Activated T-helper 2 cell treated with anti-CD3 and anti-CD28 coated beads, Interferon-gamma antibody, Interleukin-2, Interleukin-4, amounts not matched to agents 10 μg/mL and 5 μg/mL and 100 μg/mL, durations not matched to agents 14 hours and 24 hours and 36 hours (primary cell): Measurements from ENCODE around the gene TMEM119. TPM values are rescaled to one million over a fixed set of nuclear protein-coding genes. Genes with fewer than 3 reads are reported as not detected.

Source experiments
- DNase-seq: peaks from one replicate; pipeline ENCODE4 v3.0.0; 2021; ENCODE audit warnings: low spot score
- H3K27ac Mint-ChIP-seq: one replicate; pipeline ENCODE4 v1.8.0; 2021; ENCODE audit warnings: mixed read lengths
- H3K27me3 Mint-ChIP-seq: one replicate; pipeline ENCODE4 v1.8.0; 2021; ENCODE audit warnings: low read depth, mixed read lengths
- H3K36me3 Mint-ChIP-seq: one replicate; pipeline ENCODE4 v1.8.0; 2021; ENCODE audit warnings: low read depth, mixed read lengths
- H3K4me1 Mint-ChIP-seq: one replicate; pipeline ENCODE4 v1.8.0; 2021; ENCODE audit warnings: low read depth, mixed read lengths
- H3K4me3 Mint-ChIP-seq: one replicate; pipeline ENCODE4 v1.8.0; 2021; ENCODE audit warnings: low read depth, mild to moderate bottlenecking, moderate library complexity, mixed read lengths
- H3K9me3 Mint-ChIP-seq: one replicate; pipeline ENCODE4 v1.8.0; 2021; ENCODE audit warnings: mixed read lengths
- intact Hi-C: fragments of 100-400 bp; cut with micrococcal nuclease; formaldehyde crosslinking; loops from one replicate; pipeline ENCODE4 v1.15.1; 2023
- total RNA-seq: library from RNA; stranded (reverse); gene quantifications from 2 replicates; pipeline ENCODE4 v1.2.3, GENCODE V29; 2022

TMEM119 gene
- not detected in 2 replicates for total RNA-seq

DNA sequence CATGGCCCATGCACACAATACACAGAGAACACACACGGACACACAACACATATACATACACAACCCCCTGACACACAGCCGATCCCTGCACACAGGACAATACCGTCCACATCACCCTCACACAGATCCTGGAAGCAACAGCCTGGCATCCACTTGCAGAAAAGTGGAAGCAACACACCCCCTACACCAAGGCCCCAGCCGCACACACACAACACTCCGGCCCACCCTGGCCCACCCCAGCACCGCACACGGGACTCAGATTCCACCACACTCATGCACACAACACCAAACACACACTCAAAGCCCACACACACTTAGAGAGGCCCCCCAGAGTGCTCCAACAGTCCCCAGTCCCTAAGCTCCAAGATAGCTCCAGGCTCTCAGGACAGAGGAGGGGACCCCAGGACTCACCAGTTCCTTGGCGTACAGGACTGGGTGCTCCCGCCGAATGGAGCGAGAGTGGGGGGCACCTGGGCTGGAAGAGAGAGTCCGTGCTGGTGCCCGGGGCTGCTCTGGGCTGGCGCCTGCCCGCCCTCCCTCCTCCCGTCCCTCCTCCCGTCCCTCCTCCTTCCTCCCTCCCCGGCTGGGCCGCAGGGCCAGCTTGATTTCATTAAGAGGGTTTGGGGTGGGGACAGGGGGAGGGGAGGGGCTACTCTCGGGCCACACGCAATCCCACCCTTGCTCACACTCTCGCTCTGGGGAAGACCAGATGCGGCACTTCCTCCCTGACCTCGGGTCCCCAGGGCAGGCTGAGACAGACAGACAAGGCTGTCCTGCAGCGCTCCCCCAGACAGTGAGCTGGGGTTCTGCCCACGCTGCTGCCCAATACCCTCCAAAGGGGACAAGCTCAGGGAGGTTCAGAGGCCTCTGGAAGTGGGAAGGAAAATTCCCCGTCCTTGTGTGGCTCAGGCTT is at the start of gene TMEM119:
TSS of gene TMEM119 (minus strand) at position 526 of the 913 bp plus-strand sequence. CDS start 5,701 bp downstream, outside the sequence.
- Mint-ChIP-seq H3K36me3 (no peaks in the 10 kb centered on the region), H3K27ac (no peak within 1 kb of the TSS), H3K4me1 (no peaks in the 10 kb centered on the region), H3K27me3 (no peaks in the 10 kb centered on the region), H3K9me3 (no peaks in the 10 kb centered on the region), H3K4me3 (no peak within 1 kb of the TSS)
- DNase-seq, result no peak
- intact Hi-C loops, result no loop called here

- DNase-seq, result no peak
- Mint-ChIP-seq H3K4me3 (no peak overlapping the region), H3K27ac (peak overlapping the region; percentile 51), H3K36me3 (peaks cover 48% of the 10 kb centered on the region), H3K4me1 (peaks cover 44% of the 10 kb centered on the region), H3K9me3 (no peaks in the 10 kb centered on the region), H3K27me3 (no peaks in the 10 kb centered on the region)
- intact Hi-C loops, result loop anchor here (5.0 kb wide), 1 partner anchor 85 kb away; the partner anchor contains the start of gene CORO1C
These were observed 49.0 kb upstream of the TMEM119 start for GRCh38 chr12:108646600-108647579.

DNA sequence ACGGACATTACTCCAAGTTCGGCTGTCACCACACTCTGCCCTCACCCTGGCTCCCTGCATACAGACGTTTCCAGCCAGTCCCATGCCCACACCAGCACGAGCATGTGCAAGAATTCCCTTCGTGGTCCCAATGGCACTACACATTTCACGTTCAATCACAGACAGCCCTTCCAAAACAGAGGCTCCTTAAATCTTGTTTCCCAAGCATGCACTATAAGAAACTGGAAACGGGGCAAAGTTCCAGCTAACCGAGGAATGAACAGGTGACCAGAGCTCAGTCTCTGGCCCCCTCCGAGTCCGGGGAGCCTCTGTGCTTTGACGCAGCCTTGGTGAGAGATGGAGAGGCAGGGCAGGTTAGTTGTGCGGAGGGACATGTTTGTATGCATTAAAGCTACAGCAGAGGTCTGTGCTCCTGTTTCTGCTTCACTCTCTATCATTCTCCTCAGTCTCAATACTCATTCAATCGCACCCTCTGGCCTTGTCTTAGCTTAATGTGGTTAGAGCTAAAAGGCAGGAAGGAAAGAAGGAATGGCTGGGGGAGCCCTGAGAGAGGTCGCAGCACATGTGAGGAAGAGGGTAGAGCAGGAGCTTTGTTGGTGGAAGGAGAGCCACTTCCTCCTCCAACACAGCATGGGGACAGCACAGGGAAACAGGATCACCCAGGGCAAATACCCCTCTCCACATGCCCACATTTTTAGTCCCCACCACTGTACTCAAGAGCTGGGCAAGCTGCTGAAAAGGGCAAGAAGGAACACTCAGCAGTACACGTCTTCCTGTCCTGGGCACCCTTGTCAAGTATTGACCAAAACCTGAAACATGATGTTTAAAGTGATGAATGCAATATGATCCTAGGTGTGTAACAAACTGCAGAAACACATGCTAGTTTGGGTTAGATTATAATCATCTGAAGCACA is 48.1 kb upstream of the TMEM119 start:
- Mint-ChIP-seq H3K4me3 (no peak overlapping the region), H3K36me3 (peaks cover 40% of the 10 kb centered on the region), H3K27ac (peak overlapping the region; percentile 51), H3K4me1 (peaks cover 41% of the 10 kb centered on the region), H3K27me3 (no peaks in the 10 kb centered on the region), H3K9me3 (no peaks in the 10 kb centered on the region)
- intact Hi-C loops, result loop anchor here (5.0 kb wide), 1 partner anchor 86 kb away; the partner anchor contains the start of gene CORO1C
- no peak for DNase-seq

DNA sequence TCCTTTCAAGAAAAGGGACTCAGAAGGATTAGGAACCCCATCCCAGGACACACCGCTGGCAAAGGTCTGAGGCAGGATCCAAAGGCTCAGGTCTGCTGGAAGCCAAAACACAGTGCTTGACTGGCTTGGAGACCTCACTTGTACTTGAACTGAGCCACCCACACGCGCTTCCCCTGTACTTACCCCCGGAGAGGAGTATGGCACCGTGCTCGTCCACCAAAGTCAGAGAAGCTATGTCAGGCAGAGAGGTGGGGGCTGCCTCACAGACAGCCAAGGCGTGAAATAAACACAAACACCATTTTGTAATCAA is 46.9 kb upstream of the TMEM119 start:
- H3K4me1 Mint-ChIP-seq, result peaks cover 48% of the 10 kb centered on the region
- no peaks in the 10 kb centered on the region for H3K9me3 Mint-ChIP-seq
- DNase-seq, result no peak
- H3K36me3 Mint-ChIP-seq, result peaks cover 40% of the 10 kb centered on the region
- H3K27ac Mint-ChIP-seq, result no peak overlapping the region
- H3K27me3 Mint-ChIP-seq, result no peaks in the 10 kb centered on the region
- intact Hi-C loops, result loop anchor here (5.0 kb wide), 1 partner anchor 88 kb away; the partner anchor contains the start of gene CORO1C
- H3K4me3 Mint-ChIP-seq, result no peak overlapping the region

- peaks cover 34% of the 10 kb centered on the region for H3K36me3 Mint-ChIP-seq
- no peaks in the 10 kb centered on the region for H3K9me3 Mint-ChIP-seq
- H3K4me3 Mint-ChIP-seq, result no peak overlapping the region
- H3K27ac Mint-ChIP-seq, result no peak overlapping the region
- peaks cover 45% of the 10 kb centered on the region for H3K4me1 Mint-ChIP-seq
- DNase-seq, result no peak
- intact Hi-C loops, result no loop called here
- no peaks in the 10 kb centered on the region for H3K27me3 Mint-ChIP-seq
These were observed 46.3 kb upstream of the TMEM119 start for GRCh38 chr12:108643941-108644810.

- Mint-ChIP-seq H3K36me3 (peaks cover 24% of the 10 kb centered on the region), H3K4me1 (peaks cover 38% of the 10 kb centered on the region), H3K27me3 (no peaks in the 10 kb centered on the region), H3K27ac (no peak overlapping the region), H3K9me3 (no peaks in the 10 kb centered on the region), H3K4me3 (no peak overlapping the region)
- no peak for DNase-seq
- intact Hi-C loops, result no loop called here
These were observed 45.2 kb upstream of the TMEM119 start for GRCh38 chr12:108642899-108643654.

GRCh38 chr12:108642269-108642870 is 44.5 kb upstream of the TMEM119 start:
- intact Hi-C loops, result no loop called here
- peaks cover 37% of the 10 kb centered on the region for H3K4me1 Mint-ChIP-seq
- H3K36me3 Mint-ChIP-seq, result peaks cover 19% of the 10 kb centered on the region
- DNase-seq, result no peak
- no peak overlapping the region for H3K27ac Mint-ChIP-seq
- no peaks in the 10 kb centered on the region for H3K9me3 Mint-ChIP-seq
- H3K4me3 Mint-ChIP-seq, result no peak overlapping the region
- H3K27me3 Mint-ChIP-seq, result no peaks in the 10 kb centered on the region

DNA sequence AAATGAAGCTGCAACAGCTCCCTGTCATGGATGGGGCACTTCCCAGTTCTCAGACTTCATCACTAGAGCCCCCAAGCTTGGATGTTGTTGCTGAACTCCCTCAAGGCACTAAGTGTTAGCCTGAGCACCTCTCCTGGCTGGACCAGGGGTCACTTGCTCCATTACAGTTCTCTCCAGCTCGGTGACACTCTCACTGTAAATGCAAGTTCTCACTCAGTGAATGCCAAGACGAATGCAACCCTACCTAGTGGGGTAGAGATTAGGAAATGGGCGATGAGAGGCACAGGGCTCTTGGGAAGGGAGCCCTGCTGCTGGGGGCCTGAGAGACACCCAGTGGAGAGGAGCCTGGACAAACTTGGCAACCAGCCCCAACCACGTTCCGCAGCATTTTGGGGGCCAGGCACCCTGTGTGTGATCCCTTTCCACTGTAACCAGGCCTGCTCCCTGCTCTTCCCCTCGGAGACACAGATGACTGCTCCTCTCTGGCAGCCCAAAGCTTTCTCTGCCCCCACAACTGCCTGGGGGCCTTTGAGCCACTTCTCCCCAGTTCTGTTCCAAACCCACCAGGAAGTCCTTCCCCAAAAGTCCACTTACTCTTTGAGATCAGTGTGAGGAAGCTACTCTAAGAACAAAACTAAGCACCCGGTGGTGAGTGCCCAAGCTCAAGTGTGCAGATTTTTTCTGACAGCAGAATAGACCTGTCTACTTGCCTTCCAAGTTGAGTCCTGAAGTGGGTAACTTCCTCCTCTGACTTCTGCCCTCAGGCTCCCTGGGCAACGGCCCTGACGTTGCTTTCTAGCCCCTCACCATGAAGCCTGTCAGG is 43.8 kb upstream of the TMEM119 start:
- H3K9me3 Mint-ChIP-seq, result no peaks in the 10 kb centered on the region
- intact Hi-C loops, result no loop called here
- no peak for DNase-seq
- H3K27me3 Mint-ChIP-seq, result no peaks in the 10 kb centered on the region
- no peak overlapping the region for H3K4me3 Mint-ChIP-seq
- H3K36me3 Mint-ChIP-seq, result peaks cover 16% of the 10 kb centered on the region
- no peak overlapping the region for H3K27ac Mint-ChIP-seq
- peaks cover 42% of the 10 kb centered on the region for H3K4me1 Mint-ChIP-seq

GRCh38 chr12:108640802-108641445 is 43.0 kb upstream of the TMEM119 start:
- peaks cover 12% of the 10 kb centered on the region for H3K36me3 Mint-ChIP-seq
- H3K4me3 Mint-ChIP-seq, result no peak overlapping the region
- no peak overlapping the region for H3K27ac Mint-ChIP-seq
- intact Hi-C loops, result no loop called here
- peaks cover 40% of the 10 kb centered on the region for H3K4me1 Mint-ChIP-seq
- H3K27me3 Mint-ChIP-seq, result no peaks in the 10 kb centered on the region
- no peaks in the 10 kb centered on the region for H3K9me3 Mint-ChIP-seq
- DNase-seq, result no peak
